Breast epithelium (tissue), 4 donors: Measurements from ENCODE around the gene NCAPH2. TPM values are rescaled to one million over a fixed set of nuclear protein-coding genes. Genes with fewer than 3 reads are reported as not detected.
"Not testable (repeated sequence)": the region's sequence is repeated elsewhere in the genome, so short reads cannot be mapped to it uniquely, and the experiment has no call there.

Experiments
- DNase-seq, 2 donors: peaks; one replicate each; pipeline ENCODE4 v3.0.0-alpha.2; 2019; ENCODE audit warnings: low spot score in 2 of 2
- H3K27ac ChIP-seq, 2 donors: fragments of 200-600 bp; sonication (generic) in 1 of 2; one replicate each; pipeline ENCODE4 v1.5.1; 2016 to 2019; ENCODE audit warnings: mild to moderate bottlenecking in 1 of 2
- H3K27me3 ChIP-seq, 2 donors: fragments of 200-600 bp; sonication (generic) in 1 of 2; one replicate each; pipeline versions ENCODE4 v1.5.1 to v1.6.0; 2017 to 2019; ENCODE audit warnings: control low read depth in 1 of 2, mild to moderate bottlenecking in 1 of 2
- H3K36me3 ChIP-seq: fragments of 200-600 bp; one replicate; pipeline ENCODE4 v1.5.1; 2019
- H3K4me1 ChIP-seq, 2 donors: fragments of 200-600 bp; sonication (generic); one replicate each; pipeline ENCODE4 v1.5.1; 2016 to 2019; ENCODE audit warnings: control low read depth in 1 of 2
- H3K4me3 ChIP-seq, 3 donors: fragments of 200-600 bp; sonication (generic); 1 replicate in 2 of 3; 2 replicates in 1 of 3; pipeline ENCODE4 v1.5.1; 2016 to 2019; ENCODE audit warnings: mild to moderate bottlenecking in 3 of 3, moderate library complexity in 2 of 3
- H3K9me3 ChIP-seq, 2 donors: fragments of 200-600 bp; sonication (generic) in 1 of 2; one replicate each; pipeline ENCODE4 v1.5.1; 2016 to 2019; ENCODE audit warnings: control low read depth in 1 of 2
- POLR2A ChIP-seq: fragments of 450-650 bp; IDR thresholded peaks from one replicate; pipeline ENCODE4 v1.6.1; 2016; ENCODE audit warnings: antibody characterized with exemption, mild to moderate bottlenecking, moderate library complexity
- POLR2AphosphoS5 ChIP-seq, 3 donors: sonication (generic); formaldehyde crosslinking; IDR thresholded peaks; one replicate each; pipeline ENCODE4 v1.6.1; 2017; ENCODE audit warnings: antibody characterized with exemption in 3 of 3
- intact Hi-C: fragments of 100-400 bp; cut with DNase I; formaldehyde crosslinking; loops from one replicate; pipeline ENCODE4 v1.15.1; 2023; ENCODE audit warnings: low total_unique reads
- total RNA-seq, 3 donors: library from RNA; depleted of rRNA; stranded (reverse); fragments of >200 nt; gene quantifications; one replicate each; pipeline ENCODE4 v1.1.0, GENCODE V29; 2016
- TF ChIP-seq, protein P1 (sequence below), 3 donors: fragments of 450-650 bp; IDR thresholded peaks; one replicate each; pipeline ENCODE4 v1.5.1; 2016 to 2017; ENCODE audit warnings: antibody characterized with exemption in 3 of 3, mild to moderate bottlenecking in 3 of 3, moderate library complexity in 3 of 3

The NCAPH2 gene
- total RNA-seq, 3 donors from 2014 or later: 25.9 to 48.2 (median 43.0) TPM

DNA sequence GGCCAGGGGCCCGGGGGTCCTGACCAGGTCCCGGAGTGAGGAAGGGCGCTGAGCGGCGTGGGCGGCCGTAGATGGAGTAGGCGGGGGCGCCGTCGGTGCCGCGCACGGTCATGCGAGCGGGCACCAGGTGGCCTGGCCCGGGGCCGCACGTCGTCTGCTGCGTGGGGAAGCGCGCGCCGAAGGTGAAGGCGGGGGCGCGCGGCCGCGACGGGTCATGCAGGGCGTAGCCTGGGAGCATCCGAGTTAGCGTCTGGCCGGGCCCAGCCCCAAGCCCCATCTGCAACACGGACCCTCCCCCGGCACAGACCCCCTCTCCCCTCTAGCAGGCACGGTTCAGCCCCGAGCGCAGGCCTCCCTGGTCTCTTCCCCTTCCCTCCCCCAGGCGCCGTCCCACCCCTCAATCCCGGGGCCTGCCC, 23.5 kb downstream of the NCAPH2 start:
- H3K27me3 ChIP-seq: no peaks in the 10 kb centered on the region

DNA sequence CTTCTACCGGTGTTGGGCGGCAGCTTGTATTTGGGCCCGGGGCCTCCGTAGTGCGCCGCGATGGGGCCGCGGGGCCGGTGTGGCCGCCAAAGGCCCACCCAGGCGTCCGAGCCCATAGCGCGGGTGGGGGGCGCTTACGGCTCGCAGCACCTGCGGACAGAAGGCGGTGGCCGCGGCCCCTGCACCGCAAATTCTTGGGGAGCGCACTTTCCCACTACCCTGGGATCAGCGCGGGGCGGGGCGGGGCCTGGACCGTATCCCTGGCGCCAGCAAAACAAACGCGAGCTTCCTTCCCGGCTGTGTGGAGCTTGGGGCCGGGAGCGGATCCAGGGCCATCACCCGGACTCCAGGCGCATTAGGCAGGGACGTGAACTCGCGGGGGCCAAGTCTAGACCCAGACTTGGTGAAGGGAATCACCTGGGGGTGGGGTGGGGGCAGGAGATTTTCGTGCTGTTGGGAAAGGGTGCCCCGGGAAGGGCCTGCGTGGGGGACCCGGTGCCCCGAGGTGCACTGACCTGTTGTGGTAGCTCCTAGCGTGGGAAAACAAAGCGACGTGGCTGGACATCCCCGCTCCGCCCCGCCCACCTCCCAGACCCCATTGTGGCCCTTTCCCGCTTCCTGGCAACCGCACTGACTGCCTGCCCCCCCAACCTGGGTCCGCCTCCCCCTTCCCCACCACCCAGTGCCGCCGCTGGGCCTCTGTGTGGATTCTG, 24.1 kb downstream of the NCAPH2 start:
- Histone ChIP-seq H3K27me3 (no peaks in the 10 kb centered on the region), H3K4me3 (peak overlapping the region; percentile 68 to 84 (median 68)), H3K9me3 (no peaks in the 10 kb centered on the region), H3K4me1 (no peaks in the 10 kb centered on the region), H3K27ac (peak overlapping the region; percentile 98 to 99), H3K36me3 (no peaks in the 10 kb centered on the region)
- intact Hi-C loops: no loop called here
- TF ChIP-seq, protein P1, sequence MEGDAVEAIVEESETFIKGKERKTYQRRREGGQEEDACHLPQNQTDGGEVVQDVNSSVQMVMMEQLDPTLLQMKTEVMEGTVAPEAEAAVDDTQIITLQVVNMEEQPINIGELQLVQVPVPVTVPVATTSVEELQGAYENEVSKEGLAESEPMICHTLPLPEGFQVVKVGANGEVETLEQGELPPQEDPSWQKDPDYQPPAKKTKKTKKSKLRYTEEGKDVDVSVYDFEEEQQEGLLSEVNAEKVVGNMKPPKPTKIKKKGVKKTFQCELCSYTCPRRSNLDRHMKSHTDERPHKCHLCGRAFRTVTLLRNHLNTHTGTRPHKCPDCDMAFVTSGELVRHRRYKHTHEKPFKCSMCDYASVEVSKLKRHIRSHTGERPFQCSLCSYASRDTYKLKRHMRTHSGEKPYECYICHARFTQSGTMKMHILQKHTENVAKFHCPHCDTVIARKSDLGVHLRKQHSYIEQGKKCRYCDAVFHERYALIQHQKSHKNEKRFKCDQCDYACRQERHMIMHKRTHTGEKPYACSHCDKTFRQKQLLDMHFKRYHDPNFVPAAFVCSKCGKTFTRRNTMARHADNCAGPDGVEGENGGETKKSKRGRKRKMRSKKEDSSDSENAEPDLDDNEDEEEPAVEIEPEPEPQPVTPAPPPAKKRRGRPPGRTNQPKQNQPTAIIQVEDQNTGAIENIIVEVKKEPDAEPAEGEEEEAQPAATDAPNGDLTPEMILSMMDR (IDR thresholded peaks at IDR 0.05): no peak
- TF ChIP-seq POLR2A (peak; percentile 38), POLR2AphosphoS5 (IDR thresholded peaks at IDR 0.05) (peak in 2 of 3 donors; percentile 52 to 77)
- peak; percentile 86 to 90 for DNase-seq

More for the DNA sequence above, 23.5 kb downstream of the NCAPH2 start:
- Histone ChIP-seq H3K4me1 (peaks cover 0 to 2% of the 10 kb centered on the region in 2 donors), H3K27ac (peak overlapping the region; percentile 98 to 99), H3K9me3 (no peaks in the 10 kb centered on the region), H3K4me3 (peak overlapping the region; percentile 68 to 84 (median 68)), H3K36me3 (no peaks in the 10 kb centered on the region)
- TF ChIP-seq, protein P1 (IDR thresholded peaks at IDR 0.05): no peak
- TF ChIP-seq POLR2AphosphoS5 (IDR thresholded peaks at IDR 0.05): no peak
- no peak for TF ChIP-seq POLR2A
- DNase-seq: peak; percentile 71 to 72
- intact Hi-C loops: no loop called here

- Histone ChIP-seq H3K9me3 (no peaks in the 10 kb centered on the region), H3K4me3 (no peak overlapping the region), H3K36me3 (no peaks in the 10 kb centered on the region), H3K27ac (peak overlapping the region; percentile 98 to 99), H3K27me3 (no peaks in the 10 kb centered on the region), H3K4me1 (no peaks in the 10 kb centered on the region)
- intact Hi-C loops: no loop called here
- TF ChIP-seq POLR2AphosphoS5 (IDR thresholded peaks at IDR 0.05): no peak
- no peak for TF ChIP-seq POLR2A
- TF ChIP-seq, protein P1 (IDR thresholded peaks at IDR 0.05): no peak
- no peak for DNase-seq
Observed at GRCh38 chr22:50532824-50533796, 25.1 kb downstream of the NCAPH2 start.

DNA sequence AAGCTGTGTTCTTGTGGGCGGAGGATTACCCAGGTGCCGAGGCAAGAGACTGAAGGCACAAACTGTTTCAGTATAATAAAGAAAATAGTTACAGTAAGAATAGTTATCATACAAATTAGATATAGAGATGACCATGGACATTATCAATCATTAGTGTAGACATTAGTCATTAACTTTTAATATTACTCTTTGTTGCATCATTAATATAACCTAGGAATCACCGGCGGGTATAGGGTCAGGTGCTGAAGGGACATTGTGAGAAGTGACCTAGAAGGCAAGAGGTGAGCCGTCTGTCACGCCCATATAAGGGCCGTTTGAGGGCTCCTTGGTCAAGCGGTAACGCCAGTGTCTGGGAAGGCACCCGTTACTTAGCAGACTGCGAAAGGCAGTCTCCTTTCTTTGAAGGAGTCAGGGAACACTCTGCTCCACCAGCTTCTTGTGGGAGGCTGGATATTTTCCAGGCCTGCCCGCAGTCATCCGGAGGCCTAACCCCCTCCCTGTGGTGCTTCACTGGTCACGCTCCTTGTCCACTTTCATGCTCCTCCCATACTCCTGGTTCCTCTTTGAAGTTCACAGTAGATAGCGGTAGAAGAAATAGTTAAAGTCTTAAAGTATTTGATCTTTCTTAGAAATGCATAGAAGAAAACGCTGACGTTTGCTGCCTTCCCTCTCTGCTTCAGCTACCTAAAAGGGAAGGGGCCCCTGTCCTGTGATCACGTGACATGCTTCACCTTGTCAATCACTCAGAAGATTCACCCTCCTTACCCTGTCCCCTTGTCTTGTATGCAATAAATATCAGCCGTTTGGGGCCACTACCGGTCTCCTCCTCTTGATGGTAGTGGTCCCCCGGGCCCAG, 26.1 kb downstream of the NCAPH2 start:
- H3K27me3 ChIP-seq, H3K9me3 ChIP-seq, H3K36me3 ChIP-seq, H3K4me3 ChIP-seq, DNase-seq, intact Hi-C loops, H3K4me1 ChIP-seq: not testable (repeated sequence)
- H3K27ac ChIP-seq: peak overlapping the region in 1 of 2 donors; percentile 13

GRCh38 chr22:50535113-50535512, 27.1 kb downstream of the NCAPH2 start:
- H3K9me3 ChIP-seq: no peaks in the 10 kb centered on the region
- intact Hi-C loops: no loop called here
- DNase-seq: no peak
- TF ChIP-seq, protein P1 (IDR thresholded peaks at IDR 0.05): no peak
- no peak for TF ChIP-seq POLR2AphosphoS5 (IDR thresholded peaks at IDR 0.05)
- TF ChIP-seq POLR2A: no peak
- H3K4me1 ChIP-seq: no peaks in the 10 kb centered on the region
- H3K27me3 ChIP-seq: no peaks in the 10 kb centered on the region
- H3K36me3 ChIP-seq: no peaks in the 10 kb centered on the region
- no peak overlapping the region for H3K27ac ChIP-seq
- H3K4me3 ChIP-seq: no peak overlapping the region
